GM12873 (cell line): ENCODE results near the gene ANTXR2.

ENCODE experiments used
- CTCF ChIP-seq: IDR thresholded peaks from 2 replicates; pipeline ENCODE4 v1.5.1; 2012; ENCODE audit warnings: low read depth, mild to moderate bottlenecking, moderate library complexity, low read length, control low read depth; ENCODE audit not compliant: insufficient read depth; ENCODE audit errors: missing control alignments

Gene ANTXR2

GRCh38 chr4:80097400-80098177, 24.6 kb upstream of the ANTXR2 start:
- no peak for TF ChIP-seq CTCF

- no peak for TF ChIP-seq CTCF
Measured at GRCh38 chr4:80096175-80096850, 23.3 kb upstream of the ANTXR2 start.

GRCh38 chr4:80094191-80094590, 21.2 kb upstream of the ANTXR2 start:
- no peak for TF ChIP-seq CTCF

- TF ChIP-seq CTCF, result no peak
Measured at GRCh38 chr4:80093563-80093962, 20.5 kb upstream of the ANTXR2 start.

- no peak for TF ChIP-seq CTCF
Measured at GRCh38 chr4:80092847-80093246, 19.8 kb upstream of the ANTXR2 start.

- TF ChIP-seq CTCF, result no peak
Measured at GRCh38 chr4:80092088-80092487, 19.1 kb upstream of the ANTXR2 start.

- no peak for TF ChIP-seq CTCF
Measured at GRCh38 chr4:80091688-80092087, 18.7 kb upstream of the ANTXR2 start.
